Stimulated activated CD8-positive, alpha-beta memory T cell treated with anti-CD3 and anti-CD28 coated beads, Interleukin-15, amount 100 ng/mL, for 4 hours (primary cell): ENCODE results near the gene SMC3.
"Not testable (repeated sequence)": the region's sequence is repeated elsewhere in the genome, so short reads cannot be mapped to it uniquely, and the experiment has no call there.

Experiments used
- DNase-seq, 2 donors: peaks; one replicate each; pipeline ENCODE4 v3.0.0-alpha.2; 2020; ENCODE audit warnings: low read depth in 2 of 2

SMC3 gene

GRCh38 chr10:110625951-110626855 is 58.7 kb downstream of the SMC3 start:
- no peak for DNase-seq

DNA sequence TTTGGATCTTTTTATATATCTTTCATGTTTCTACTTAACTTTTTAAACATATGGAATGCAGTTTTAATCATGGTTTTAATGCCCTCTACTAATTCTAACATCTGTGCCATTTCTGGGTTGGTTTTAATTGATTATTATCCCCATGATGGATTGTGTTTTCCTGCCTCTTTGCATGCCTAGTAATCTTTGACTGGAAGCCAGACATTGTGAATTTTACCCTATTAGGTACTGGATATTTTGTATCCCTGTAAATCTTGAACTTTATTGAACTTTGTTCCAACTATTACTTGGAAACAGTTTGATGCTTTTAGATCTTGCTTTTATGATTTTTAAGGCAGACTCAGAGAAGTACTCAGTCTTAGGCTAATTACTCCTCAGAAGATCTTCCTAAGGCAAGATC is 60.7 kb downstream of the SMC3 start:
- DNase-seq, result no peak

DNA sequence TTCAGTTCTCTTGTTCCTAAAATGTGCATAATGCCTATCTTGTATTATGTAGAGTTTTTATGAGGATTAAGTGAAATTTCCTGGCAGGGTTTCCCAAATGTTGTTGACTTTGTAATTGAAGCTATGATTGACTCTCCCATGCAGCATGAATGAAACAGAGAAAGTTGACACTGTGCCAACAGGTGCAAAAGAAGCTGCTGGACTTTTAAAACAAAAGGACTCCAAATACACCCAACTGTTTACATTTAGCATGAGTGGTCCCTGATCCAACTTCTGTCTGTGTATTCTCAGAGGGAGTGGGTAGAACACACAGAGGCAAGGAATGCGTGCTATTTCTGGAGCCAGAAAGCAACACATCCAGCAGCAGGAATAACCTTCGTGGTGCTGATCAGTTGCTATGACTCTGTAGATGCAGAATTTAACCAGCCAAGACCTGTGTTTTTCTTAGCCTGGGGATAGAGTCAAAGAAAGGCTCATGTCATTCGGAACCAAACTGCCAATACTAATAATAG is 62.2 kb downstream of the SMC3 start:
- DNase-seq, result no peak

DNA sequence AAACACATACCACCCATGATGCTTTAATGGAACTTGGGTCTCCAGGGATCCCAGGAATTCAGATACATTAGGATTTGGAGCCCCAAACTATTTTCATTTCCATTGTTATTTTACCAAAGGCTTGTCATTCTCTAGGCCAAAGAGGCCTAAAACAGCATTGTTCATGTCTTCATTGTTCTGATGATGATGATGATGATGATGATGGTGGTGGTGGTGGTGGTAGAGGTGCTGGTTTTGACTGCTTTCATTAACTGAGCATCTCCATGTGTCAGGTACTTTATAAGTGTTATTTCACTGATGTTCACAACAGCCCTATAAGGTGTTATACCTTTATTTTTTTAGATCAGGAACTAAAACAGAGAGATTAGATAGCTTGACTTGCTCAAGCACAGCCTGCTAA is 64.4 kb downstream of the SMC3 start:
- DNase-seq, result no peak

GRCh38 chr10:110632591-110633215 is 65.2 kb downstream of the SMC3 start:
- no peak for DNase-seq

GRCh38 chr10:110634527-110635209 is 67.2 kb downstream of the SMC3 start:
- no peak for DNase-seq

DNA sequence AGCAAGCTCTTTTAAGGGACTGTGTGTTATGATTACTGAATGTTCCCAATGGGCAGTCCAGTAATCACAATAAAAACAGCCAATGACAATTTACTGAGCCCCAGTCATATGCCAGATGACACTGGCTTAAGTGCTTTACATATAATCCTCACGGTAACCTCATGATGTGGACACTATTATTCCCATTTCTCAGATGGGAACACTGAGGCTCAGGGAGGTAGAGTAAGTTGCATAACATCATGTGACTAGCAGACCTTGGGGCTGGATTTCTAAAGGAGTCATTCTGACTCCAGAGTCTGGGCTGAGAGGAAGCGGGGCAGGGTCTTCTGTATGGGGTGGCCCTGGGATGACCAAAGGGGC is 69.1 kb downstream of the SMC3 start:
- no peak for DNase-seq

DNA sequence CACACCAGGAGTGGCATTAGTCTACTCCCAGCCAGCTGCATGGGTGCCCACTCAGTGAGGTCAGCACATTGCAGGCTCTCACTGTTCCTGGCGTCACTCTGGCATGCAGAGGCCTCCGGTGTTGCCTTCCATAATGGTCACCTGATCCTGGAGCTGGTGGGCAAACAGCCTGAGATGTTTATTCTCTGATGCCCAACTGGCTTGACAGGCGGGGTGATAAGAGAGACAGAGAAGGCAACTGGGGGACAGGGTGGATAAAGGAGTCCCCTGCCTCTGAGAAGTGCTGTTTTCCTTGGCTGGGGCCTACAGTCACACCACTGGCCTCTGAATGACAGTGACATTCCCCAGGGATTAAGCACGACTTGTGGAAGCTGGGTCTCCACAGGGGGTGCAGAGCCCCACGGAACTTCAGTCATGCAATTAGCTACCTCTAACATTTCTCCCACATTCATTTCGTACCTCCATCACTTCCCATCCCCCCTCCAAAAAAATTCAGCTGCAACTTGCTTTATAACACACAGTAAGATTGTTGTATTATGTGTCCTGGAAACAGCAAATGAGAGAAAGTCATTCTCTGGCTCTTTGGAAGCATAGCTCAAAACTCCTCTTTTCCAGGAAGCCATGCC is 69.5 kb downstream of the SMC3 start:
- DNase-seq, result no peak

DNA sequence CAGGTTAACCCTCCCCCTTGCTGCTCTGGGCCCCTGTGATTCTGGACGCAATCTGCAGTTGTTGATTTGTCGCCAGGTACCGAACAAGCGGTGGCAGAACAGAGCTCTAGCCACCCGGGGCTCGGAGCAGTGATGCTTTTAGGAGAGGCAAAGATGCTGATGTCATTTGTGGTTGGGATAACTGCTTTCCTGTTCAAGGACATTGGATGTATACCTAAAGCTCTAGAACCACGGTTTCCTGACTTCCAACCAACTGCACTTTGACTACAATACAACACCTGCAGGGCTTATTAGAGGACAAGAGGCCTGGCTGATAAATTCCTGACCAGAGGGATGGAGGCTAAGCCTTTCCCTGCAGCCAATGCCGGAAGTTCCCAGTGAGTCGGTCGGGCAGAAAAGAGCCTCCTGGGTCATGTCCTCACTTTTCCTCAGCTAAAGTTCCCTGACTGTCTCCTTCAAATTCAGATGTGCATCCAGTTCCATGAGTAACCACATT is 70.1 kb downstream of the SMC3 start:
- DNase-seq, result no peak

- no peak for DNase-seq
These were observed 70.8 kb downstream of the SMC3 start for GRCh38 chr10:110638319-110638718.

DNA sequence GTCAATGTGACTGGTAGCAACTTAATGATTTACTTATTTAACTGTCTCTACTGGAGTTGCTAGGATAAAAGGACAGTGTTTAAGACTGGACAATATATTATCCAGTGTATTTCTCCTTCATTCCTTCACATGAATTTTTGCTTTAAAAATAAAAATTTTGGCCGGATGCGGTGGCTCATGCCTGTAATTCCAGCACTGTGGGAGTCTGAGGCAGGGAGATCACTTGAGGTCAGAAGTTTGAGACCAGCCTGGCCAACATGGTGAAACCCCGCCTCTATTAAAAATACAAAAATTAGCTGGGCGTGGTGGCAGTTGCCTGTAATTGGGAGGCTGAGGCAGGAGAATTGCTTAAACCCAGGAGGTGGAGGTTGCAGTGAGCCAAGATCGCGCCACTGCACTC is 71.6 kb downstream of the SMC3 start:
- DNase-seq, result not testable (repeated sequence)

- not testable (repeated sequence) for DNase-seq
These were observed 72.4 kb downstream of the SMC3 start for GRCh38 chr10:110639858-110640257.

GRCh38 chr10:110641256-110641655 is 73.8 kb downstream of the SMC3 start:
- DNase-seq, result peak in 1 of 2 donors; percentile 21

- no peak for DNase-seq
These were observed 74.9 kb downstream of the SMC3 start for GRCh38 chr10:110642204-110643034.

- no peak for DNase-seq
These were observed 75.6 kb downstream of the SMC3 start for GRCh38 chr10:110643035-110643652.

DNA sequence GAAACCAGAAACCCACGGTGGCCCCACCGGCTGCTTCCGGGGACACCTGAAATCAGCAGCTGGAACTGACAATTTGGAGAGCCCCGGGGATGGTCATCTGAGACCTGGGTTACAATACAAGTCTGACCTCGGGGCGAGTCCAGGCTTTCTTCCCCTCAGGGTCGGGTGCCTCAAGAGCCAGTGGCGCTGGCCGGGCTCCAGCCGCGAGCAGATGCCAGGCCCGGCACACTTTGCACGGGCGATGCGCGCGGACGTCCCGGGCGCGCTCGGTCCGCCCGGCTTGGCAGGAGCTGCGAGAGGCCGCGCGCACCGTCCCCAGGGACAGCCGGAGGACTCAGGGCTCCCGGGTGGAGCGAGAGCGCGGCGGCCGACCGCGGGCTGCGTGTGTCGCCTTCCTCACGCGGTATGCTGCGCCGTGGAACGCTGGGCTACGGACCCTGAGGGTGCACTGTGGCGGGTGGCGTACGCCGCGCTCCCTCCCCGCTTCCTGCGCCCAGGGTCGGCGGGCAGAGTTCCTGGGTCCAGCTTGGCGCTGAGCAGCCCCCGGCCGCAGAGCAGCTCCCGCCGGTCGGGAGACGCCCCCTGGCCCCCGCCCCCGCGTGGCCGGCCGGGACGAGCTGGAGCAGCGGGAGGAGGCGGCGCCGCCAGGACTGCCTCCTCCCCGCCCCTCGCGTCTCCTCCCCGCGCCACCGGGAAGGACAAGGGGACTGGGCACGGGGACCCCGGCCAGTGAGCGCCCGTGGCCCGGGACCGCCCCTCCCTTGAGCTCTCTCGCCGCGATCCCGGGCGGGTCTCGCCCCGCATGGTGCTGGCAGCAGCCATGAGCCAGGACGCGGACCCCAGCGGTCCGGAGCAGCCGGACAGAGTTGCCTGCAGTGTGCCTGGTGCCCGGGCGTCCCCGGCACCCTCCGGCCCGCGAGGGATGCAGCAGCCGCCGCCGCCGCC is 76.4 kb downstream of the SMC3 start, which contains the start of gene RBM20:
RBM20 (plus strand) TSS at position 684 of the 945 bp plus-strand sequence; CDS start at position 803, 119 bp downstream.
- DNase-seq, result no peak

GRCh38 chr10:110644598-110645462 is 77.3 kb downstream of the SMC3 start:
- DNase-seq, result no peak
